Measurements from ENCODE around the gene AQP12A. TPM values are rescaled to one million over a fixed set of nuclear protein-coding genes. Genes with fewer than 3 reads are reported as not detected.

Gene AQP12A
- polyA plus RNA-seq, 1 experiment, result not detected

- no peak for TF ChIP-seq CTCF (IDR thresholded peaks at IDR 0.05; ENCODE audit: insufficient read depth, low read depth, low read length)
- ChIA-PET POLR2A (no interaction called here), CTCF (no interaction called here)
- no peak for DNase-seq (ENCODE audit: low read depth)
- no peaks in the 10 kb centered on the region for H3K36me3 ChIP-seq (ENCODE audit: control insufficient read depth, insufficient read depth, low read length)
- H3K27me3 ChIP-seq (ENCODE audit: control insufficient read depth, insufficient read depth, low read length), result peaks cover 20% of the 10 kb centered on the region
- no peak overlapping the region for H3K4me3 ChIP-seq (ENCODE audit: low read depth, low read length)
Measured at GRCh38 chr2:240646900-240647502, 44.7 kb upstream of the AQP12A start.

GRCh38 chr2:240647503-240648154, 44.0 kb upstream of the AQP12A start:
- DNase-seq (ENCODE audit: low read depth), result no peak
- Histone ChIP-seq H3K27me3 (ENCODE audit: control insufficient read depth, insufficient read depth, low read length) (peaks cover 21% of the 10 kb centered on the region), H3K4me3 (ENCODE audit: low read depth, low read length) (no peak overlapping the region), H3K36me3 (ENCODE audit: control insufficient read depth, insufficient read depth, low read length) (no peaks in the 10 kb centered on the region)
- POLR2A ChIA-PET, result interaction anchor here (0.6 kb wide), 1 partner anchor 40 kb away, joined by 4 read pairs; no protein-coding TSS in a partner anchor
- TF ChIP-seq CTCF (IDR thresholded peaks at IDR 0.05; ENCODE audit: insufficient read depth, low read depth, low read length), result no peak
- CTCF ChIA-PET, result no interaction called here

- DNase-seq (ENCODE audit: low read depth), result no peak
- H3K36me3 ChIP-seq (ENCODE audit: control insufficient read depth, insufficient read depth, low read length), result no peaks in the 10 kb centered on the region
- no peak for TF ChIP-seq CTCF (IDR thresholded peaks at IDR 0.05; ENCODE audit: insufficient read depth, low read depth, low read length)
- POLR2A ChIA-PET, result no interaction called here
- peaks cover 21% of the 10 kb centered on the region for H3K27me3 ChIP-seq (ENCODE audit: control insufficient read depth, insufficient read depth, low read length)
- no peak overlapping the region for H3K4me3 ChIP-seq (ENCODE audit: low read depth, low read length)
- CTCF ChIA-PET, result no interaction called here
Measured at GRCh38 chr2:240648155-240648649, 43.5 kb upstream of the AQP12A start.

- POLR2A ChIA-PET, result interaction anchor here (0.6 kb wide), 1 partner anchor 24 kb away, joined by 13 read pairs; no protein-coding TSS in a partner anchor
- CTCF ChIA-PET, result interaction anchor here (0.9 kb wide), 2 partner anchors 8 to 9 kb away, joined by 3 read pairs; no protein-coding TSS in a partner anchor
- TF ChIP-seq CTCF (IDR thresholded peaks at IDR 0.05; ENCODE audit: insufficient read depth, low read depth, low read length), result no peak
- H3K4me3 ChIP-seq (ENCODE audit: low read depth, low read length), result no peak overlapping the region
- H3K27me3 ChIP-seq (ENCODE audit: control insufficient read depth, insufficient read depth, low read length), result peaks cover 23% of the 10 kb centered on the region
- no peak for DNase-seq (ENCODE audit: low read depth)
- H3K36me3 ChIP-seq (ENCODE audit: control insufficient read depth, insufficient read depth, low read length), result no peaks in the 10 kb centered on the region
Measured at GRCh38 chr2:240648650-240649275, 42.9 kb upstream of the AQP12A start.

- CTCF ChIA-PET, result interaction anchor here (0.9 kb wide), 2 partner anchors 8 to 9 kb away, joined by 3 read pairs; no protein-coding TSS in a partner anchor
- H3K36me3 ChIP-seq (ENCODE audit: control insufficient read depth, insufficient read depth, low read length), result no peaks in the 10 kb centered on the region
Measured at GRCh38 chr2:240649331-240649730, 42.3 kb upstream of the AQP12A start.

More at GRCh38 chr2:240649331-240649730, 42.3 kb upstream of the AQP12A start:
- POLR2A ChIA-PET, result interaction anchor here (0.6 kb wide), 1 partner anchor 25 kb away, joined by 13 read pairs; no protein-coding TSS in a partner anchor
- Histone ChIP-seq H3K27me3 (ENCODE audit: control insufficient read depth, insufficient read depth, low read length) (peaks cover 23% of the 10 kb centered on the region), H3K4me3 (ENCODE audit: low read depth, low read length) (no peak overlapping the region)
- DNase-seq (ENCODE audit: low read depth), result no peak
- no peak for TF ChIP-seq CTCF (IDR thresholded peaks at IDR 0.05; ENCODE audit: insufficient read depth, low read depth, low read length)

All from BJ (cell line).